IPS DF 4.7 (cell line): ENCODE measurements around the gene ADGRF4.

Experiments used
- DNase-seq: peaks from one replicate; pipeline ENCODE4 v3.0.0-alpha.2; 2013; ENCODE audit warnings: low spot score; ENCODE audit errors: extremely low read depth

Gene ADGRF4, protein sequence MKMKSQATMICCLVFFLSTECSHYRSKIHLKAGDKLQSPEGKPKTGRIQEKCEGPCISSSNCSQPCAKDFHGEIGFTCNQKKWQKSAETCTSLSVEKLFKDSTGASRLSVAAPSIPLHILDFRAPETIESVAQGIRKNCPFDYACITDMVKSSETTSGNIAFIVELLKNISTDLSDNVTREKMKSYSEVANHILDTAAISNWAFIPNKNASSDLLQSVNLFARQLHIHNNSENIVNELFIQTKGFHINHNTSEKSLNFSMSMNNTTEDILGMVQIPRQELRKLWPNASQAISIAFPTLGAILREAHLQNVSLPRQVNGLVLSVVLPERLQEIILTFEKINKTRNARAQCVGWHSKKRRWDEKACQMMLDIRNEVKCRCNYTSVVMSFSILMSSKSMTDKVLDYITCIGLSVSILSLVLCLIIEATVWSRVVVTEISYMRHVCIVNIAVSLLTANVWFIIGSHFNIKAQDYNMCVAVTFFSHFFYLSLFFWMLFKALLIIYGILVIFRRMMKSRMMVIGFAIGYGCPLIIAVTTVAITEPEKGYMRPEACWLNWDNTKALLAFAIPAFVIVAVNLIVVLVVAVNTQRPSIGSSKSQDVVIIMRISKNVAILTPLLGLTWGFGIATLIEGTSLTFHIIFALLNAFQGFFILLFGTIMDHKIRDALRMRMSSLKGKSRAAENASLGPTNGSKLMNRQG

DNA sequence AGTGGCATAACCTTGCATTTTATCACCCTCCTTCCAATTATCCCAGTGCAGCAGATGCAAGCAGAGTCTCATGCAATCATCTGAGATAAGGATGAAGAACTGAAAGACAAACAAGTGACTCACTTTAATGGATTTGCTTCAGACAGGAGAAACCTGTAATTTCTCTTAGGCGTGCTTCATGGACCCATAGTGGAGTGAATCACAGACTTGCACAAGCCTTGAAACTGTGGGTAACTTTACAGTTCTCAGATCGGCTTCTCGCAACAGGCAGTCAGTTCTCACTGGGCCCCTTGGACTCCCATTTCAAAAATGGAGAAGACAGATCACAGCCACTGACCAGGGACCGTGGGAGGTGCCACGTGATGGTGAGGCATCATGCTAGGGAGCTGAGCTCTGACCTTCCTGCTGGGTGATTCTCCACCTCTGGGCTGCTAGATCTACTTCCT lies at the start of gene ADGRF4:
Gene ADGRF4 (plus strand): TSS at position 239 of the 446 bp plus-strand sequence. CDS start 8,666 bp downstream, outside the sequence.
- DNase-seq: no peak

DNA sequence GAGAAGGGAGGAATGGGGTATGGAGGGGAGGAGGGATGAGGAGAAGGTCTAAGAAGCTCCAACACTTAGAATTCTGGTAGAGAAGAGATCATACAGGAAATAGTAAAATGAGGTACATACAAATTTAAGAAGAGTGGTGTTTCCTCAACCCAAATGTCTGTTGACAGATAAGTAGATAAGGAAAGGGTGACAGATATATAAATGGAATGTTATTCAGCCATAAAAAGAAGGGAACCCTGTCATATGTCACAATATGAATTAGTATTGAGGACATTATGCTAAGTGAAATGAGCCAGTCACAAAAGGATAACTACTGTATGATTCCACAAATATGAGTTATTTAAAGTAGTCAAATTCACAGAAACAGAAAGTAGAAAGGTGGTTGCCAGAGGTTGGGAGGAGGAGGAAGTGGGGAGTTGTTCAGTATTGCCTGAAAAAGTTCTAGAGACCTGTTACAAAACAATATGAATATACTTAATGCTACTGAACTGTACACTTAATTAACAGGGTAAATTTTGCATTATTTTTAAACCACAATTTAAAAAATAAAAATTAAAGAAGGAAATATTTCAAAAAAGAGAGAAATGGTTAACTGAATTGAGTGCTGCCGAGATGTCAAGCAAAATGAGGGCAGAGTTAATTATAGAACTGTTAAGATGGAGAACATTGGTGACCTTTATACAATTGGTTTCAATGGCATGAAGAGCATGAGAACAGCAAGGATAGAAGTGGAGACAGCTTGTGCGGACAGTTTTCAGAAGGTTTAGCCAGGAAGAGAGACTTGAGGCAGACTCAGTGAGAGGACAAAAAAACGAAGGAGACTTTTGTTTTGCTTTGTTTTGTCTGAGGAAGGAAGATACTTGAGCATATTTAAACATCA lies 47.6 kb upstream of the ADGRF4 start:
- no peak for DNase-seq

DNA sequence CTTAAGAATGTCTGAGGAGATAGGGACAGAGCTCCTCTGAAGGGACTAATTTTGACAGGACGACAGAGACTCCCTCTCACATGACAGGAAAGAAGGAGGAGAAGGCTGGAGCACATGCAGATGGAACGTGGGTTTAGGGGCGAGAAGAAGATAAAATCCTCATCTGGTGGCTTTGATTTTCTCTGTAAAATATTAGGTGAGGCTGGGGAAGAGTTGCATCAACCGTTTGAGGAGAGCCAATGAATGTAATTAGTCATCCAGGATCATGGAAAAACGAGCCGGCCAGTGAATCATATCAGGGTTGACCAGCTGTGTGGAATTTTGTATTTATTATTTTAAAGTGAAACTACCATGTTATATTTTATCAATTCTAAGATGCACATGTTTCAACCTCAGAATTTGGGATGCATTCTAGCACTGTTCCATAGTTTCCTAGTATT lies 46.9 kb upstream of the ADGRF4 start:
- no peak for DNase-seq

DNA sequence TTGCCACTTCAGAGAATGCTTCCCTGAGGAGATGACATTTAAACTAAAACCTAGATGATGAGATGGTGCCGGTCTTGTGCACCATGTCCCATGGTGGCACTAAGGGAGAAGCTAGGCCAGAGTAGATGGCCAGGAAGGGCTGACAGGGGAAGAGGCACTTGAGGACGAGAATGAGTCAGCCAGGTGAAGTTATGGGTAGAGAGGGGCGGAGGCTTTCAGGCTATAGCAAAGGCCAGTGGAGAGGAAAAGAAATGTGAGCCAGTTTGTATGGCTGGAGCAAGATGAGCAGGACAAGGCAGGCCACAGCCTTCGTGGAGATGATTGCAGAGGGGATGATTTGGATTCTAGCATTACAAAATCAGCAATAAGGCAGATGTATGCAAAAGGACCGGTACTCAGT lies 44.7 kb upstream of the ADGRF4 start:
- DNase-seq: no peak

DNA sequence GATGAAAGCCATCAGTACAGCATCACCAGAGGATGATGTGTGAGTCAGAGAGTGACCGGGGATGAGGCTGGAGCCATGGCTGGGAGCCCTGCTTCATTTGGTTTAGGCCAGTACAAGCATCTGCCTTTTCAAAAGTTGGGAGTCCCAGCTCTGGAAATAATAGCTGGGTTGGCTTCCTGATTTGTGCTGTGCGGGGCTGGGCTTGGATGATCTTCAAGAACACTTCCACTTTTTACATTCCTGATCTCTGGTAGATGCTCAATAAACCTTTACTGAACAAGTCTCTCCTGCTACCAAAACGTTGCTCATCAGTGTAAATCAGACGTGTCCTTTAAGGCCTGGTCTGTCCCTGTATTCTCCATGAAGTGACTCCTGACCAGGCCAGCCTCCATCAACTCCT lies 44.1 kb upstream of the ADGRF4 start:
- no peak for DNase-seq

DNA sequence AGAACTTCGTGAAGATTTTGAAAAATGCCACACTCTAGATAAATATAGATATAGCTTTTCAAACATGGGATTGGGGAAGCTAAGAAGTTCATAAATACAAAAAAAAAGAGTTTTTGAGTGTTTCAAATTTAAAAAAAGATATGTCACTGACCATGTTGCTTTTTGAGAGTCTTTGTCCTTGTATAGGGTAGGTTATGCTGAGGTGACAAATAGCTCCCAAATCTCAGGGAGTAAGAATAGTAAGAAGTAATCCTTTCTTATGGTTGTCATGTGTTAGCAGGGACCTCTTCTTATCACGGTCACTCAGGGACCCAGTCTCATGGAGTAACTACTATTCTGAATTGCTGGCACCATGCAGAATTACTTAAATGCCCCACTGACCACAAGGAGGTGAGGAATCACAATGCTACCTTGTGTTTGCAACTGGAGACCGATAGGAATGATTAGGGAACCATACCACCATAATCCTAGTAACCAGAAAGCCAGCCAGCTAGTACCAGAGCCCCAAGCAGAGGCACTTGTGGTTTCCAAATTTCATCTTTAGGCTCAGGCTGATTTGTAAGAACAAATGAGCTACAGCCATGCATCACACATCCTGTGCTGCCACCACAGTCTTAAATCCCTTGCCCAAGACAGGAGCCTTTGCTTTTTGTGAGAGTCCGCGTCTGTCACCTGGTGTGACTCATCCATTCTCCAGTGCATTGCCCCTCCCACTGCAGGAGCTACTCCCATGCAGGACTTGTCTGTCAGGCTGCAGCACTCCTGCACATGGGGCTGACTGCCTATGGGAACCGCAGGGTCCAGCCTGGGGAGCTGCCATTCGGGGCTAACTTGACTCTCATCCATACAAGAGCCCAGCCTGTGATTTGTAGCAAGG lies 42.4 kb upstream of the ADGRF4 start:
- no peak for DNase-seq

DNA sequence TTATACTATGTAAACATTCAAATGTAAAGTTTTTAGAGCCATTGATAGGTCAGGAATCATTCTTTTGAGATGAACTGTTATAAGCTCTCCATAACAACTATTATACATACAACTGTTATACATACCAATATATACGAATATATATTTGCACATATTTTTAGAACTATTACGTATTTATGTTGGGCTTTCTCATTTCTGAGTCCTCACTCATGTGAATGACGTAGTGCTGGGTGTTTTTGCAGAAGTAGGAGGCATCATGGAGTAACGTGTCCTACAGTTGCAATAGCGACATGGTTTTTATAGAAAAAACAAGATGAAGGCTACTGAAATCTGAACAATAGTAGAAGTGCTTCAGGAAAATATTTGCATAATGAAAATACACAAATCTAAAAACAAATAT lies 36.4 kb upstream of the ADGRF4 start:
- DNase-seq: no peak

DNA sequence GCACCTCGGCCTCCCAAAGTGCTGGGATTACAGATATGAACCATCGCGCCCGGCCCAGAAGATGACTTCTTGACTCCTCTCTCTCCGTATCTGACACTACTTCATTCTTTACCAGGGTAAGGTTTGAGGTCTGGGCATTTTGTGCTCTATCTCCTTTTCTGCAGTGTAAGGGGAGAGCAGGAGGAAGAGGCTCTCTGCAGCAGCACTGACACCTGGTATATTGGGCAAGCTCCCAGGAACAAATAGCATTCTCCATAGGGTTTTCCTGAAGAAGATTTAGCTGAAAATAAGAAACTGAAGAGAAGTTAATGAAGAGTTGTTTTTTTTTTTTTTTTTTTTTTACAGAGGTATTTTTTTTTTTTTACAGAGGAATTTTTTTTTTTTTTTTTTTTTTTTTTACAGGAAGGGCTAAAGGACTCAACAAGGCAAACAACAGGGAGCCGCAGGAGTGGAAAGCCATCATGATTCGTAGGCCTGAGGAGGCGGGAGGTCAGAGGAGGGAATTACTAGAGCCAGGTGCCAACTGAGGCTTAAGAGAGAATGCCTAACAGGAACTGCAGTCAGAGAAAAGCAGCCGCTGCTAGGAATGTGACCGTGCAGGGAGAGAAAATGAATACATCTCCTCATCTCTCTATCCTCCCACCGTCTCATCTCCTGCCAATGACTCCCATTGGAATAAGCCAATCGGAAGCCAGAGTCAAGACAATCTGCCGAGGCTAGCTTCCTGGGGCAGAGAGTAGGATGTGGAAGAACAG lies 34.7 kb upstream of the ADGRF4 start:
- DNase-seq: peak; percentile 46

DNA sequence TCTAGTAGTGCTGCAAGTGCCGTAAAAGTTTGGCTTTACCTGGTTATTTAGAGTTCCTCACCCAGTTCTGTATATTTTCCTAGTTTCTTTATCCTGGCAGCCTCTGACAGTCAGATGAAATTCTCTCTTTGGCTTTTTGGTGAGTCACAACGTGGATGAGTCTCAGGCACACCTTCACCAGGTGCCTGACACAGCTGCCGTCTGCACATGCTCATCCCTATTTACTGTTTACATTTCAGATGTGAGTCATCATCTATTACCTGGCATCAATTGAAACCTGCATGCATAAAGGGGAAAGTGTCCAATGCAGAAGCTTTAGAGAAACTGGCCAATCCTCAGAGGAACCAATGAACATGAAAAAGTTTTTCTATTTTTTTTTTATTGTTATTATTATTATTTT lies 33.3 kb upstream of the ADGRF4 start:
- DNase-seq: no peak

DNA sequence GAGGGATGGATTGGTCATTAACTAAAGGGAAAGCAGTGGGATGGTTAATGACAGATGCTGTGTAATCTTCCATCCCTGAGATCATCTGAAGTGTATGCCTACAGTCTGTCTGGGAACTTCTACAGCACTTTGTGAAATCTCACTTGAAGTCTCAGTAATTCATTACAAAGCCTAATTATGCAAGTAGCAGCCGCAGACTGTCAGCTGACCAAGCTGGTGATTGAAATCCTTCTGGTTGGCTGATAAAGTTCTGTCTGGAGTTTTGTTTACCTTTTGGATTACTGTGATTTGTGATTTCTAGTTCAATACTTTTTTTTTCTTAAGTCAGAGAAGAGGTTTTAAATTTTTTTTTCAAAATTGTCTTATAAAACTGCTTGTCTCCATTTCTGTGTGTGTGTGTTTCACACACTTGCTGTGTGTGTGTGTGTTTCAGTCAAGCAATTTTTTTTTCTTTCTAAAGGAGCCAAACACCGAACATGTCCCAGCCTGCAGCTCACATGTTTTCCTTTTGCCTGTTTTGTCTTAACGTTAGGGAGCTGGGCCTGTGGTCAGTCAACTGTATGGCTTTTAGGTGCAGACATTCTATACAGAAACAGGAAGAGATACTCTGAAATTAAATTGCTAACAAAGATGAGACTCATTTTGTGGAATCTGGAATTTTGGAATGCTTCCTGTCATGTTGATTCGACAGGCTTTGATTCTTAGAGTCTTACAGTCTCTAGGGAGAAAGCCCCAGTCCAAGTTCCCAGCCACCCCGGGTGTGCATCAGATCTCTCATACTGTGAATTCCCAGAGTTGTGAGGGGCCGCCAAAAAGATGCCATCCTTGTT lies 28.5 kb upstream of the ADGRF4 start:
- DNase-seq: no peak

DNA sequence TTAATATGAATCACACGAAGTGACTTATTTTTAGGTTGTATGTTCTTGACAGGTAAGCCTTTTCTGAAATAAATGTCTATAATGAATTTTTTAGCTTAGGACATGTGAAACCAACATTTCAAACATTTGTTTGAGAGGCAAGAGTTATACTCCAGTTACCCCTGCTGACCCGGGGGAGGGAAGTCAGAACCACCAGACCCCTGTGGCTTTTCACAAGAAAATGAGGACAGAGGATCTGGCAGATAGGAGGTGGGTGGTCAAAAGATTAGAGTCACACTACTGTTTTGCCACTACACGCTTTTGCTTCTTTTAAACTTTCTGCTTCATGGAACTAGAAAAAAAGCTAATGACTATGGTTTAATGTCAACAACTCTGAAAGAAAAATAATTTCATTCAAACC lies 27.5 kb upstream of the ADGRF4 start:
- DNase-seq: no peak

DNA sequence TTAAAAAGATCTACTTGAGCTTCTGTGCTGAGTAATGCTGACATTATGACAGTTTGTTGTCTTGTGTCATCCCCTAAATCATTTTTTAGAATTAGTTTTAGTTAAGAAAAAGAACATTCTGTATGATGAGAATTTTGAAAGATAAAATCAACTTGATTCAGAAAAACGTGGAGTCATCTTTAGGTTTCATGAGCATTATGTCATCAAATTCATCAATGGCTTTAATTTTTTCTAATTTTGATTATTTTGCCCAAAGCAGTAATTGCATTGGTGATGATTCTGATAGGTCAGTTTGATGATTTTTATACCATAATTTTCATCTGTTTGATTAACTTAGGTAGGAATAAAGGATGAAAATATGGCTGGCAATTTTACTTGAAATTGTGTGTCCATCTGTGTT lies 26.6 kb upstream of the ADGRF4 start:
- DNase-seq: no peak

DNA sequence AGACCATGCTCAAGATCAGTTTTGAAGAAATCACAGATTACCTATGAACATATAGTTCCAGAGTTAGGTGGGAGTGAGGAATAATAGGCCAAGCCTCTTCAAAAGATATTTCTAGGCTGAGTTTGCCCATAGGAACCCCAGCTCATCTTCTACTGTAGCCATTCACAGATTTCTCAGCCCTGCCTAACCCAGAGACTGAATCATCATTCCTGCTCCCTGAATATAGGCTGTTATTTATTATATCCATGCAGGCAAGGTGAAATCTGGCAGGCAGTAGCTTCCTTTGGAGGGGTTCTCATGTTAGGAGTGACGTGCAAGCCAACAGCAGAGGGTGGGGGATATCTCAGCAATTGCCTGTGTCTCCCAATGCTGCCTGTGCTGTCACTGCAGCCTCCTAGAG lies 25.6 kb upstream of the ADGRF4 start:
- DNase-seq: no peak

DNA sequence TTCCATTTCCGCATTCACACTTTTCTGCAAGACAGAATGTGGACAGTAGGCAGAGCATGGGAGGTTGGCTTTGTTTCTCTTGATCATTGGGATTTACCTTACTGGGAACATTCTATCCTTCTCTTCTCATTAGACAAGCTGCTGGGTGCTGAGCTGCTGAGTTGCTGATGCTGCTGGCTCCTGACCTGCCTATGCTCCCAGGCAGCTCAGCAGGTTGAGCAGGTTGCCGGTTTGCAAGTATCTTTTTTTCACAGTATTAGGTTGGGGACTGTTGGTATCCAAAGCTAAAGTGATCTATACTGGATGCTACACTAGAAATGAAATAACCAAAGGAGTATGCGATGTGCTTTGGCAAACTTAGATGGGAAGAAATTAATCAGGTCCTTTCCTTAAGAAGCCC lies 23.7 kb upstream of the ADGRF4 start:
- no peak for DNase-seq

DNA sequence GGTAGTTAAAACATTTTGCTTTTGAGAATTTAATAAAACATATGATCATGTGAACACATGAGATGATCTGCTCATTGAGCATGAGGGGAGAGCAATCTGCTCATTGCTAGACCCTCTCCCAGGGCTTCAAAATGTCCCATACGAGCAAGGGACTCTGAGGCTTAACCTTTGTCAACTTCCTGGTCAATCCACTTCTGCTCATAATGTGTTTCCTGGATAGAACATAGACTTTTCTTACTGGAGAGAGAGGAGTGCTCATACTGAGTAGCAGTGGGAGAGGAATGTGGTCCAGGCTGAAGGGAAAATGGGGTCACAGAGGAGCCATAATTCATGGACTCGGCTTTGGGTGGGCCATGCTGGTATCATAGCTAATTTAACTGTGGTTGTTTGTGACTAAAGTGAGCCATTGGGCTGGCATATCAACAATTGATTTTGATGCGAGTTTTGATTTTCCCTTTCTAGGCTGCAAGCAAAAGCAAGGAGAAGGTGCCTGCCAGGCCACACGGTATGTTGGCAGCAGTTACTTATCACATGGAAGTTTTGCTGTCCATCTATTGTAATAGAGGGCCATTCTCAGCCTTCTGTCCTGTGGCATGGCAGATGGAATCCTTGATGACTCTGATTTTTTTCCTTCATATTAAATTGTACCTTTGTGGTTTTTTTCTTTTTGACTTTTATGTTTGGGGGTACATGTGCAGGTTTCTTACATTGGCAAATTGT lies 20.8 kb upstream of the ADGRF4 start:
- no peak for DNase-seq

DNA sequence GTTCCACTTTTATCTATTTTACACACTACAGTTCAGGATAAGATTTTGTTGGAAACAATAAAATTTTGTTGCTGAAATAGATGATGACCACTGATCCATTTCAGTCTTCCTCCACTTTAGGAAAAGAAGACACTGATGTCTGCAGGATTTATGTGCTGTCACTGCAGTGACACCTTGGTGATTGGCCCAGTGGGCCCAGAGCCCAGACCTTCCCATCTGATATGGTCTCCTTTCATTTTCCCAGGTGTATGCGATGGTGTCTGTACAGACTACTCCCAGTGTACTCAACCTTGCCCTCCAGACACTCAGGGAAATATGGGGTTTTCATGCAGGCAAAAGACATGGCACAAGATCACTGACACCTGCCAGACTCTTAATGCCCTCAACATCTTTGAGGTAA lies 19.6 kb upstream of the ADGRF4 start:
- DNase-seq: no peak

DNA sequence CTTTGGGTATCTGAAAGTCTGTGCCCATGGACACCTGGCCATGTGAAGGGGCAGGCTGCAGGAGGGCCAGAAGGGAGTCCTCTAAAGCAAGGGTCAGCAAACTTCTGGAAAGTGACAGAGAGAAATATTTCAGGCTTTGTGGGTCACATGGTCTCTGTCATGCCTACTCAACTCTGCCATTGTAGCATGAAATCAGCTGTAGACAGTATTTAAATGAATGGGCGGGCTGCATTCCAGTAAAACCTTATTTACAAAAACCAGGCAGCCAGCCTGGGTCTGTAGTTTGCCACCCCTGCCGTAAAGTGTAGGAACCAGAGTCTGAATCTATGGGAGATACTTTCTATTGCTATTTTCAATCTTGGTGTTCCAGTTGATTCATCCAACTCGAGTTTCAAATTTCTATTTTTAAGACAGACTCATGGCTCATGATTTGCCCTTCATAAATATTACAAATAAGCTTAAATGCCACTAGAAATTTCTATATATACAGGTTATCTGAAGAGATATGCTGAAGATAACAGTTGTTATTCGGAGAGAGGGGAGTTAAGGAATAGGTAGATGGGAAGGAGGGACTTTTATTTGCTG lies 19.0 kb upstream of the ADGRF4 start:
- DNase-seq: no peak

DNA sequence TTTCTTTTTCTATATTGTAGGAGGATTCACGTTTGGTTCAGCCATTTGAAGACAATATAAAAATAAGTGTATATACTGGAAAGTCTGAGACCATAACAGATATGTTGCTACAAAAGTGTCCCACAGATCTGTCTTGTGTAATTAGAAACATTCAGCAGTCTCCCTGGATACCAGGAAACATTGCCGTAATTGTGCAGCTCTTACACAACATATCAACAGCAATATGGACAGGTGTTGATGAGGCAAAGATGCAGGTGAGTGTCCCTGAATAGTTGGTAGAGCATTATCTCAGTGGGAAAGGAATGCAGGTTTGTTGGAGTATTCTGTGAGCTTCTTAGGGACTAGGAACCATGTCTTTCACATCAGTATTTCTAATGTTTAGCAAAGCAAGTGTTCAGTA lies 18.3 kb upstream of the ADGRF4 start:
- no peak for DNase-seq
